Neural crest cell (in vitro differentiated cells): ENCODE measurements around the gene SPATA6L. TPM values are rescaled to one million over a fixed set of nuclear protein-coding genes. Genes with fewer than 3 reads are reported as not detected.

Experiments used
- DNase-seq: peaks from one replicate; pipeline ENCODE4 v3.0.0; 2021; ENCODE audit warnings: low read depth, mixed read lengths, low spot score
- H3K27ac Mint-ChIP-seq: one replicate; pipeline ENCODE4 v1.8.0; 2021; ENCODE audit warnings: mild to moderate bottlenecking, mixed read lengths; ENCODE audit not compliant: unreplicated experiment
- H3K27me3 Mint-ChIP-seq: 2 replicates; pipeline ENCODE4 v1.8.0; 2021; ENCODE audit warnings: low read depth, mild to moderate bottlenecking, mixed read lengths
- H3K36me3 Mint-ChIP-seq: 2 replicates; pipeline ENCODE4 v1.8.0; 2021; ENCODE audit warnings: low read depth, mild to moderate bottlenecking, mixed read lengths
- H3K4me1 Mint-ChIP-seq: 2 replicates; pipeline ENCODE4 v1.8.0; 2021; ENCODE audit warnings: mixed read lengths
- H3K4me3 Mint-ChIP-seq: one replicate; pipeline ENCODE4 v1.8.0; 2021; ENCODE audit warnings: mild to moderate bottlenecking, mixed read lengths
- H3K9me3 Mint-ChIP-seq: 2 replicates; pipeline ENCODE4 v1.8.0; 2021; ENCODE audit warnings: mixed read lengths
- CTCF ChIP-seq: fragments of 200-600 bp; sonication (generic); conservative IDR thresholded peaks from 2 replicates; pipeline ENCODE4 v1.5.0; 2021; ENCODE audit warnings: antibody characterized with exemption, mild to moderate bottlenecking
- total RNA-seq: library from RNA; stranded (reverse); gene quantifications from 2 replicates; pipeline ENCODE4 v1.2.1, GENCODE V29; 2021

The SPATA6L gene
- total RNA-seq, 1 donor from 2014 or later = 0.44 TPM

GRCh38 chr9:4630836-4631235 is 35.4 kb downstream of the SPATA6L start:
- H3K4me1 Mint-ChIP-seq = no peaks in the 10 kb centered on the region
- no peak overlapping the region for H3K4me3 Mint-ChIP-seq
- no peaks in the 10 kb centered on the region for H3K9me3 Mint-ChIP-seq
- no peak for TF ChIP-seq CTCF
- no peaks in the 10 kb centered on the region for H3K36me3 Mint-ChIP-seq
- no peaks in the 10 kb centered on the region for H3K27me3 Mint-ChIP-seq
- no peak for DNase-seq
- H3K27ac Mint-ChIP-seq = no peak overlapping the region

GRCh38 chr9:4622016-4622415 is 44.3 kb downstream of the SPATA6L start:
- no peak overlapping the region for H3K27ac Mint-ChIP-seq
- no peaks in the 10 kb centered on the region for H3K9me3 Mint-ChIP-seq
- DNase-seq = no peak
- H3K27me3 Mint-ChIP-seq = no peaks in the 10 kb centered on the region
- TF ChIP-seq CTCF = no peak
- no peaks in the 10 kb centered on the region for H3K36me3 Mint-ChIP-seq
- peaks cover 8% of the 10 kb centered on the region for H3K4me1 Mint-ChIP-seq
- no peak overlapping the region for H3K4me3 Mint-ChIP-seq

GRCh38 chr9:4620881-4621555 is 45.3 kb downstream of the SPATA6L start:
- Mint-ChIP-seq H3K4me3 (no peak overlapping the region), H3K36me3 (no peaks in the 10 kb centered on the region), H3K9me3 (no peaks in the 10 kb centered on the region), H3K4me1 (peaks cover 8% of the 10 kb centered on the region), H3K27ac (no peak overlapping the region), H3K27me3 (no peaks in the 10 kb centered on the region)
- DNase-seq = no peak
- TF ChIP-seq CTCF = no peak

- H3K9me3 Mint-ChIP-seq = no peaks in the 10 kb centered on the region
- TF ChIP-seq CTCF = no peak
- no peak for DNase-seq
- H3K36me3 Mint-ChIP-seq = no peaks in the 10 kb centered on the region
- H3K27me3 Mint-ChIP-seq = no peaks in the 10 kb centered on the region
- no peak overlapping the region for H3K4me3 Mint-ChIP-seq
- H3K27ac Mint-ChIP-seq = no peak overlapping the region
- H3K4me1 Mint-ChIP-seq = peaks cover 8% of the 10 kb centered on the region
Observed at GRCh38 chr9:4620057-4620765, 46.1 kb downstream of the SPATA6L start.

- H3K36me3 Mint-ChIP-seq = no peaks in the 10 kb centered on the region
- H3K4me3 Mint-ChIP-seq = no peak overlapping the region
- DNase-seq = no peak
- no peak overlapping the region for H3K27ac Mint-ChIP-seq
- H3K27me3 Mint-ChIP-seq = peaks cover 3% of the 10 kb centered on the region
- peaks cover 8% of the 10 kb centered on the region for H3K4me1 Mint-ChIP-seq
- TF ChIP-seq CTCF = no peak
- H3K9me3 Mint-ChIP-seq = no peaks in the 10 kb centered on the region
Observed at GRCh38 chr9:4618700-4619099, 47.6 kb downstream of the SPATA6L start.
